Neuronal stem cell (in vitro differentiated cells): ENCODE results near the gene RAD51B.

ENCODE experiments used
- DNase-seq: peaks from one replicate; pipeline ENCODE4 v3.0.0-alpha.2; 2013; ENCODE audit warnings: low spot score
- H2AFZ ChIP-seq: one replicate; pipeline ENCODE4 v1.6.1; 2013; ENCODE audit warnings: mild to moderate bottlenecking, low read length, inconsistent platforms
- H2AK5ac ChIP-seq: 2 replicates; pipeline ENCODE4 v1.6.1; 2013; ENCODE audit warnings: low read depth, mild to moderate bottlenecking, inconsistent platforms, low read length, moderate library complexity, mixed read lengths
- H2BK120ac ChIP-seq: 2 replicates; pipeline ENCODE4 v1.6.1; 2013; ENCODE audit warnings: low read depth, mild to moderate bottlenecking, inconsistent platforms, low read length, moderate library complexity, mixed read lengths
- H2BK12ac ChIP-seq: one replicate; pipeline ENCODE4 v1.6.1; 2013; ENCODE audit warnings: low read length, inconsistent platforms
- H2BK15ac ChIP-seq: 2 replicates; pipeline ENCODE4 v1.6.1; 2013; ENCODE audit warnings: mild to moderate bottlenecking, low read length, inconsistent platforms, mixed read lengths
- H2BK5ac ChIP-seq: one replicate; pipeline ENCODE4 v1.6.1; 2013; ENCODE audit warnings: inconsistent platforms, mild to moderate bottlenecking, low read length, moderate library complexity
- H3K14ac ChIP-seq: one replicate; pipeline ENCODE4 v1.6.1; 2013; ENCODE audit warnings: low read length, inconsistent platforms
- H3K18ac ChIP-seq: 2 replicates; pipeline ENCODE4 v1.6.1; 2013; ENCODE audit warnings: low read length, inconsistent platforms
- H3K23ac ChIP-seq: 2 replicates; pipeline ENCODE4 v1.6.1; 2013; ENCODE audit warnings: low read depth, mild to moderate bottlenecking, mixed read lengths, low read length, inconsistent platforms; ENCODE audit not compliant: poor library complexity
- H3K27ac ChIP-seq: replicated peaks from 3 replicates; pipeline ENCODE4 v1.5.1; 2013; ENCODE audit warnings: low read length, inconsistent platforms
- H3K27me3 ChIP-seq, 3 experiments: 2 replicates each; pipeline ENCODE4 v1.6.1; 2013; ENCODE audit warnings: low read length in 3 of 3, mild to moderate bottlenecking in 2 of 3, inconsistent platforms in 1 of 3, low read depth in 1 of 3, mixed read lengths in 1 of 3, moderate library complexity in 1 of 3; ENCODE audit not compliant: control insufficient read depth in 3 of 3, insufficient read depth in 3 of 3
- H3K36me3 ChIP-seq, 2 donors: replicated peaks in 1 of 2; 2 replicates each; pipeline ENCODE4 v1.6.1; 2013; ENCODE audit warnings: low read length in 2 of 2; ENCODE audit not compliant: control insufficient read depth in 2 of 2, insufficient read depth in 2 of 2
- H3K4ac ChIP-seq: 2 replicates; pipeline ENCODE4 v1.6.1; 2013; ENCODE audit warnings: inconsistent platforms, mild to moderate bottlenecking, low read length, moderate library complexity
- H3K4me1 ChIP-seq, 2 donors: 1 replicate in 1 of 2; 2 replicates in 1 of 2; pipeline ENCODE4 v1.6.1; 2013; ENCODE audit warnings: low read length in 2 of 2, low read depth in 1 of 2; ENCODE audit not compliant: control insufficient read depth in 2 of 2, insufficient read depth in 1 of 2
- H3K4me2 ChIP-seq: one replicate; pipeline ENCODE4 v1.6.1; 2013; ENCODE audit warnings: mild to moderate bottlenecking, low read length, inconsistent platforms; ENCODE audit not compliant: insufficient read depth, poor library complexity, severe bottlenecking
- H3K4me3 ChIP-seq, 2 donors: 2 replicates each; pipeline ENCODE4 v1.5.1; 2013; ENCODE audit warnings: low read length in 2 of 2, mild to moderate bottlenecking in 2 of 2, inconsistent platforms in 1 of 2, moderate library complexity in 1 of 2
- H3K79me1 ChIP-seq: one replicate; pipeline ENCODE4 v1.6.1; 2013; ENCODE audit warnings: low read depth, mild to moderate bottlenecking, inconsistent platforms, low read length, moderate library complexity
- H3K9ac ChIP-seq: one replicate; pipeline ENCODE4 v1.6.1; 2013; ENCODE audit warnings: mild to moderate bottlenecking, low read depth, low read length, inconsistent platforms; ENCODE audit not compliant: poor library complexity
- H3K9me3 ChIP-seq, 2 donors: replicated peaks in 1 of 2; 2 replicates each; pipeline versions ENCODE3 to v1.6.1; 2013; ENCODE audit warnings: low read length in 2 of 2, mild to moderate bottlenecking in 2 of 2, inconsistent platforms in 1 of 2, low read depth in 1 of 2, mixed read lengths in 1 of 2, moderate library complexity in 1 of 2; ENCODE audit not compliant: control insufficient read depth in 2 of 2, insufficient read depth in 1 of 2
- H4K8ac ChIP-seq: one replicate; pipeline ENCODE4 v1.6.1; 2013; ENCODE audit warnings: low read depth, mild to moderate bottlenecking, inconsistent platforms, low read length, moderate library complexity
- H4K91ac ChIP-seq: one replicate; pipeline ENCODE4 v1.6.1; 2013; ENCODE audit warnings: low read length, low read depth, mild to moderate bottlenecking, inconsistent platforms; ENCODE audit not compliant: poor library complexity
- WGBS, 2 donors: extraction: QIAGEN DNeasy Blood & Tissue Kit; methylation state at CpG; one replicate each; pipeline ENCODE4 v1.1.7; 2013; ENCODE audit warnings: missing lambda C conversion rate in 2 of 2, mixed read lengths in 1 of 2; ENCODE audit not compliant: insufficient read length in 2 of 2, insufficient replicate concordance in 1 of 2; ENCODE audit errors: extremely low coverage in 2 of 2; 5-methylcytosine and 5-hydroxymethylcytosine counted together

Gene RAD51B

DNA sequence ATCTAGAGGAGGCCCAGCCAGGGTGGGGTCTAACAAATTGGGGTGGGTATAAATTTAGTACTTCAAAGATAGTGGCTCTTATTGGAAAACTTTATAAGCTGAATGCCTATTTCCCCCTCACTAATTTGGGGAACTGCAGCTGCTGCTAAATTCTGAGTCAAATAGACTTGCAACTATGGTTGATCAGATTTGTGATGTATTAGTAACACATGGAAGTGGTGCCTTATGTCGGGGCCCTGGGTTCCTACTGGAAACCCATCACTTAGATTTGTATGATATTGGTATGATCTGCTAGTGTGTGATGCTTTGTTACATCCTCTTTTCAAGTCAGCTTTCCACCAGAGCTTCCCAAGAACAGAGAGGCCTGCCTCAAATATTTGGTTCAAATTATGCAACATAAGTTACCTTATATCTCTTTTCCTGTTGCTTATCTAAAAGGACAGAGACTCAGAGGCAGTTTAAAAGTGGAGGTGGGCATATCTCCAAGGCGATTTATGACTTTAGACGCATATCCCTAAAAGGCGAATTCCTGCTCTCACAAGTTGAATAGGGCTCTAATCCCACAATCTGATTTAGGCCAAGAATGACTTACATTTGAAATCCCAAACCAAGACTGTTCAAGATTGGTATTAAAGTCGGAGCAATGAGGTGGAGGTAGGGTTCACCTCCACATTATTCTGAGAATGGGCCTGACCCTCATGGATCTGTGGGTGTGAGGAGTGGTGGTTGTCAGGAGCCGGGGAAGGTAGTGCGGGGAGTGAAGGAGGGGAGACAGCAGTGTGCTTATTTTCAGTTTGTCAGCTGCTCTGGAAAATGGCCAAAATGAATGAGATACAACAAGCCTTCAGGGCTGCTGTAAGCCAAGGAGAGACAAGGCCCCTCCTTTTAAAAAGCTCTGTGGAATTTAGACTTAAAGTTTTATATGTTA, 425.8 kb downstream of the RAD51B start:
- Histone ChIP-seq H4K8ac (no peak overlapping the region), H2AK5ac (no peak overlapping the region), H3K27me3 (no peaks in the 10 kb centered on the region), H3K4me1 (peaks cover 13 to 36% of the 10 kb centered on the region in 2 donors), H3K9me3 (no peaks in the 10 kb centered on the region), H2BK12ac (no peak overlapping the region), H3K4me3 (no peak overlapping the region), H3K18ac (no peak overlapping the region), H3K4ac (no peak overlapping the region), H2BK120ac (no peak overlapping the region), H3K4me2 (no peak overlapping the region), H3K9ac (no peak overlapping the region), H3K79me1 (no peaks in the 10 kb centered on the region), H2BK15ac (no peak overlapping the region), H3K27ac (no peak overlapping the region), H4K91ac (no peak overlapping the region), H2BK5ac (no peak overlapping the region), H3K14ac (no peak overlapping the region), H3K36me3 (no peaks in the 10 kb centered on the region), H3K23ac (no peak overlapping the region), H2AFZ (no peak overlapping the region)
- WGBS, 2 donors, result no CpG with 5 or more reads among the region's 7 CpGs
- no peak for DNase-seq

DNA sequence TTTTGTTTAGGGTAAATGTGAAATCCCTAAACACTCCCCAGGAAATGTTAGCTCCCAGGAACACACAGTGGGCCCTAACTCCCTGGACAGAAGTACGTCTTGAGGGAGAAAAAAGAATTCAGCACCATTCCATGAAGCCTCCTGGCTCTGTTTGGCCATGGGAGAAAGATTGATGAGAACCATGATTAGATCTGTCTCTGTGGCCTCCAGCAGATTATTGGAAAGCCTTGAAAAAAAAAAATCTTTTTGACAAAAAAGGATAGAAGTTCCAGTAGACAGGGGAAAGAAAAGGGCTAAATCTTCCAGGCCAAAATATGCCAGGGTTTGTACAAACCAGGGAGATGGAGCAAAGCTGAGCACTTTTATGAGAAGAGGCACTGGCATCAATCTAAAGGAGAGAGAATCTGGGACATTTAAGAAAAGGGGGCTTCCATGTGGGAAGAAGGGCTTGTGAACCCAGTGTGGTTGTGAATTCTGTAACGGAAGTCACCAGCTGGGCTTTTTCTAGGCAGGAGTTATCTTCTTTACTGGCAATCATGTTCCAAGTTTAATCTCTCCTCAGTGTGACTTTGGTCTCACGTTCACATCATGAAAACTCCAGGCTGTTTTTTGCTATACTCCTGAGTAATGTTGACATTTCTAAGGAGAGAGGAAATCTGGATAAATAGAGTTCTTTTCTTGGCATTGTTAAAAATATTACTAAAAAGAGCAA, 426.7 kb downstream of the RAD51B start:
- Histone ChIP-seq H3K9ac (no peak overlapping the region), H2BK12ac (no peak overlapping the region), H3K27ac (no peak overlapping the region), H4K8ac (no peak overlapping the region), H2BK120ac (no peak overlapping the region), H2BK15ac (no peak overlapping the region), H2AFZ (no peak overlapping the region), H3K23ac (no peak overlapping the region), H3K27me3 (no peaks in the 10 kb centered on the region), H2BK5ac (no peak overlapping the region), H3K4me3 (no peak overlapping the region), H3K36me3 (no peaks in the 10 kb centered on the region), H3K79me1 (no peaks in the 10 kb centered on the region), H3K18ac (no peak overlapping the region), H3K4ac (no peak overlapping the region), H3K9me3 (no peaks in the 10 kb centered on the region), H3K4me2 (no peak overlapping the region), H3K4me1 (peaks cover 13 to 41% of the 10 kb centered on the region in 2 donors), H2AK5ac (no peak overlapping the region), H3K14ac (no peak overlapping the region), H4K91ac (no peak overlapping the region)
- DNase-seq, result no peak
- WGBS, 2 donors, result no CpG with 5 or more reads among the region's 3 CpGs

DNA sequence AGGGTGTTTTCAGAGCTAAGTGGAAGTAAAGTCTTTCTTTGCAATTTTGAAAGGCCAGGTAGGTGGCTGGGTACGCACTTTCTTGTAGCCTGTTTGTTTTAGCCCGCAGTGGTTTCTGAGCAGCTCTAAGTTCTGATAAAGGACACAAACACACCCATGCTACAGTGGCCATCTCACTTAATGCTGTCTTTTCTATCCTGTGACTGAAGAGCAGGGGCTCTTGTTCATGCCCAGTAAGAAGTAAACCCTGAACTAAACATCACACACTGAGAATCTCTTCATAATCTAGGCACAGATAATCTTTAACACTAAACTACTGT, 427.2 kb downstream of the RAD51B start:
- H3K27ac ChIP-seq, result no peak overlapping the region
- H2AFZ ChIP-seq, result no peak overlapping the region

GRCh38 chr14:68247274-68247673, 427.7 kb downstream of the RAD51B start:
- Histone ChIP-seq H4K91ac (no peak overlapping the region), H3K9me3 (no peaks in the 10 kb centered on the region), H3K79me1 (no peaks in the 10 kb centered on the region), H3K23ac (no peak overlapping the region), H3K27me3 (no peaks in the 10 kb centered on the region), H2AFZ (no peak overlapping the region), H3K14ac (no peak overlapping the region), H3K4me3 (no peak overlapping the region), H3K36me3 (no peaks in the 10 kb centered on the region), H2BK12ac (no peak overlapping the region), H2BK15ac (no peak overlapping the region), H2BK5ac (no peak overlapping the region), H3K27ac (no peak overlapping the region), H3K4ac (no peak overlapping the region), H2AK5ac (no peak overlapping the region), H3K9ac (no peak overlapping the region), H3K4me1 (peaks cover 16 to 42% of the 10 kb centered on the region in 2 donors), H3K4me2 (no peak overlapping the region), H2BK120ac (no peak overlapping the region), H3K18ac (no peak overlapping the region), H4K8ac (no peak overlapping the region)
- no CpG with 5 or more reads among the region's 3 CpGs for WGBS, 2 donors
- no peak for DNase-seq

More for the DNA sequence above, 427.2 kb downstream of the RAD51B start:
- no peaks in the 10 kb centered on the region for H3K9me3 ChIP-seq
- no peak overlapping the region for H2BK120ac ChIP-seq
- H2BK12ac ChIP-seq, result no peak overlapping the region
- no peak overlapping the region for H2BK5ac ChIP-seq
- no peaks in the 10 kb centered on the region for H3K36me3 ChIP-seq
- no peak overlapping the region for H4K8ac ChIP-seq
- no peak overlapping the region for H3K14ac ChIP-seq
- H3K18ac ChIP-seq, result no peak overlapping the region
- no peak overlapping the region for H2AK5ac ChIP-seq
- no peak for DNase-seq
- no peak overlapping the region for H3K4me2 ChIP-seq
- peaks cover 15 to 42% of the 10 kb centered on the region in 2 donors for H3K4me1 ChIP-seq
- H3K23ac ChIP-seq, result no peak overlapping the region
- H3K4ac ChIP-seq, result no peak overlapping the region
- H3K27me3 ChIP-seq, result no peaks in the 10 kb centered on the region
- H3K9ac ChIP-seq, result no peak overlapping the region
- no peaks in the 10 kb centered on the region for H3K79me1 ChIP-seq
- no peak overlapping the region for H2BK15ac ChIP-seq
- H4K91ac ChIP-seq, result no peak overlapping the region
- no CpG with 5 or more reads among the region's 2 CpGs for WGBS, 2 donors
- no peak overlapping the region for H3K4me3 ChIP-seq
